IMR-90 (cell line): ENCODE results near the gene FAM240A. TPM values are rescaled to one million over a fixed set of nuclear protein-coding genes. Genes with fewer than 3 reads are reported as not detected.

Experiments
- ATAC-seq: fragments of 200-7000 bp; cut with Tn5 transposase; 2 replicates; pipeline ENCODE4 v1.9.1; 2020; ENCODE audit warnings: low read depth, mild to moderate bottlenecking, moderate library complexity
- BruUV-seq: library from RNA; stranded (reverse); fragments of 400-500 nt; replicated peaks from 2 replicates; lab custom pipeline; 2021; lab: Mats Ljungman, UMichigan
- CTCF ChIA-PET: fragments of 300-600 bp; formaldehyde crosslinking; extraction: SDS; loops from one replicate; lab custom pipeline; 2021; ENCODE audit warnings: antibody characterized with exemption; lab: Yijun Ruan, JAX
- POLR2A ChIA-PET: fragments of 300-600 bp; sonication (Branson Sonifier 250); formaldehyde crosslinking; loops from one replicate; lab custom pipeline; 2022; ENCODE audit warnings: antibody characterized with exemption; ENCODE audit not compliant: unreplicated experiment; lab: Charles Lee
- DNase-seq: peaks from one replicate; pipeline ENCODE4 v3.0.0; 2013
- H2AFZ ChIP-seq: replicated peaks from 2 replicates; pipeline ENCODE3; 2013; ENCODE audit warnings: low read length, mild to moderate bottlenecking; ENCODE audit not compliant: poor library complexity
- H2AK5ac ChIP-seq: 2 replicates; pipeline ENCODE4 v1.6.1; 2013; ENCODE audit warnings: low read depth, low read length, inconsistent platforms
- H2AK9ac ChIP-seq: replicated peaks from 2 replicates; pipeline ENCODE3; 2013; ENCODE audit warnings: mild to moderate bottlenecking, low read depth, low read length, moderate library complexity; ENCODE audit not compliant: poor library complexity
- H2BK120ac ChIP-seq: 2 replicates; pipeline ENCODE4 v1.6.1; 2013; ENCODE audit warnings: low read depth, low read length, inconsistent platforms
- H2BK15ac ChIP-seq: 3 replicates; pipeline ENCODE4 v1.6.1; 2013; ENCODE audit warnings: low read depth, low read length, inconsistent platforms
- H2BK20ac ChIP-seq: 2 replicates; pipeline ENCODE4 v1.6.1; 2013; ENCODE audit warnings: low read depth, mild to moderate bottlenecking, inconsistent platforms, low read length, moderate library complexity
- H2BK5ac ChIP-seq: 2 replicates; pipeline ENCODE4 v1.6.1; 2013; ENCODE audit warnings: mild to moderate bottlenecking, low read depth, low read length, inconsistent platforms; ENCODE audit not compliant: poor library complexity, severe bottlenecking
- H3K14ac ChIP-seq: replicated peaks from 2 replicates; pipeline ENCODE4 v1.6.1; 2013; ENCODE audit warnings: low read depth, low read length, inconsistent platforms
- H3K18ac ChIP-seq: 2 replicates; pipeline ENCODE4 v1.6.1; 2013; ENCODE audit warnings: low read depth, low read length, control low read depth
- H3K23ac ChIP-seq: 2 replicates; pipeline ENCODE4 v1.6.1; 2013; ENCODE audit warnings: low read depth, low read length, inconsistent platforms
- H3K27ac ChIP-seq: 2 replicates; pipeline ENCODE4 v1.5.1; 2013; ENCODE audit warnings: mild to moderate bottlenecking, control low read depth, low read length; ENCODE audit not compliant: insufficient read depth
- H3K27me3 ChIP-seq: 2 replicates; pipeline ENCODE4 v1.6.1; 2013; ENCODE audit warnings: low read length; ENCODE audit not compliant: control insufficient read depth, insufficient read depth
- H3K36me3 ChIP-seq: 2 replicates; pipeline ENCODE4 v1.6.1; 2013; ENCODE audit warnings: low read length, mixed read lengths; ENCODE audit not compliant: control insufficient read depth, insufficient read depth
- H3K4ac ChIP-seq: 2 replicates; pipeline ENCODE4 v1.6.1; 2013; ENCODE audit warnings: low read depth, low read length, inconsistent platforms
- H3K4me1 ChIP-seq: 2 replicates; pipeline ENCODE4 v1.6.1; 2013; ENCODE audit warnings: low read length, mixed read lengths; ENCODE audit not compliant: control insufficient read depth, insufficient read depth
- H3K4me2 ChIP-seq: 2 replicates; pipeline ENCODE4 v1.6.1; 2013; ENCODE audit warnings: low read depth, mild to moderate bottlenecking, control low read depth, low read length, moderate library complexity
- H3K4me3 ChIP-seq: 2 replicates; pipeline ENCODE4 v1.5.1; 2013; ENCODE audit warnings: low read depth, mild to moderate bottlenecking, control low read depth, low read length, moderate library complexity; ENCODE audit not compliant: insufficient read depth
- H3K56ac ChIP-seq: 2 replicates; pipeline ENCODE4 v1.6.1; 2013; ENCODE audit warnings: low read length, inconsistent platforms; ENCODE audit not compliant: insufficient read depth; ENCODE audit errors: extremely low read depth
- H3K79me1 ChIP-seq, 2 experiments: 2 replicates each; pipeline ENCODE4 v1.6.1; 2013; ENCODE audit warnings: low read length in 2 of 2, inconsistent platforms in 1 of 2, low read depth in 1 of 2
- H3K9ac ChIP-seq: 2 replicates; pipeline ENCODE4 v1.6.1; 2013; ENCODE audit warnings: low read depth, low read length, control low read depth
- H3K9me1 ChIP-seq: 2 replicates; pipeline ENCODE4 v1.6.1; 2013; ENCODE audit warnings: low read length, inconsistent platforms; ENCODE audit not compliant: insufficient read depth
- H3K9me3 ChIP-seq: 2 replicates; pipeline ENCODE4 v1.6.1; 2013; ENCODE audit warnings: low read length; ENCODE audit not compliant: control insufficient read depth, insufficient read depth
- H4K20me1 ChIP-seq: 2 replicates; pipeline ENCODE4 v1.6.1; 2013; ENCODE audit warnings: low read length, inconsistent platforms; ENCODE audit not compliant: insufficient read depth
- H4K5ac ChIP-seq: 2 replicates; pipeline ENCODE4 v1.6.1; 2013; ENCODE audit warnings: mild to moderate bottlenecking, low read depth, low read length, control low read depth
- H4K8ac ChIP-seq, 2 experiments: 2 replicates each; pipeline ENCODE4 v1.6.1; 2013; ENCODE audit warnings: low read depth in 2 of 2, low read length in 2 of 2, control low read depth in 1 of 2, inconsistent platforms in 1 of 2
- H4K91ac ChIP-seq: 2 replicates; pipeline ENCODE4 v1.6.1; 2013; ENCODE audit warnings: low read depth, low read length, inconsistent platforms; ENCODE audit not compliant: insufficient read depth
- BHLHE40 ChIP-seq: fragments of 150-350 bp; IDR thresholded peaks from 2 replicates; pipeline ENCODE4 v1.6.1; 2016; ENCODE audit warnings: mild to moderate bottlenecking, low read depth, low read length
- CEBPB ChIP-seq: IDR thresholded peaks from 2 replicates; pipeline ENCODE4 v1.6.1; 2012; ENCODE audit warnings: low read depth, low read length, improper control_type of control experiment
- CHD1 ChIP-seq: IDR thresholded peaks from 2 replicates; pipeline ENCODE4 v1.6.1; 2012; ENCODE audit warnings: low read depth, low read length, improper control_type of control experiment
- FOS ChIP-seq: fragments of 150-350 bp; IDR thresholded peaks from 2 replicates; pipeline ENCODE4 v1.6.1; 2016; ENCODE audit warnings: low read depth, low read length
- MAFK ChIP-seq: IDR thresholded peaks from 2 replicates; pipeline ENCODE4 v1.6.1; 2012; ENCODE audit warnings: low read depth, low read length, improper control_type of control experiment
- MAZ ChIP-seq: IDR thresholded peaks from 2 replicates; pipeline ENCODE4 v1.6.1; 2012; ENCODE audit warnings: low read depth, mild to moderate bottlenecking, low read length, improper control_type of control experiment, moderate library complexity, borderline replicate concordance
- MXI1 ChIP-seq: IDR thresholded peaks from 2 replicates; pipeline ENCODE4 v1.6.1; 2012; ENCODE audit warnings: low read depth, mild to moderate bottlenecking, low read length, moderate library complexity, borderline replicate concordance
- NFE2L2 ChIP-seq: fragments of 150-350 bp; IDR thresholded peaks from 2 replicates; pipeline ENCODE4 v1.6.1; 2016; ENCODE audit warnings: low read depth, mild to moderate bottlenecking, low read length
- POLR2A ChIP-seq: IDR thresholded peaks from 2 replicates; pipeline ENCODE4 v1.6.1; 2012; ENCODE audit warnings: mild to moderate bottlenecking, low read depth, low read length
- RAD21 ChIP-seq: IDR thresholded peaks from 2 replicates; pipeline ENCODE4 v1.6.1; 2012; ENCODE audit warnings: low read length, improper control_type of control experiment
- RCOR1 ChIP-seq: IDR thresholded peaks from 2 replicates; pipeline ENCODE4 v1.6.1; 2012; ENCODE audit warnings: mild to moderate bottlenecking, low read length, improper control_type of control experiment; ENCODE audit not compliant: insufficient replicate concordance
- RFX5 ChIP-seq: IDR thresholded peaks from 2 replicates; pipeline ENCODE4 v1.8.0; 2012; ENCODE audit warnings: low read depth, mild to moderate bottlenecking, low read length, moderate library complexity
- SMC3 ChIP-seq: fragments of 150-350 bp; IDR thresholded peaks from 2 replicates; pipeline ENCODE4 v1.6.1; 2016; ENCODE audit warnings: low read depth, mild to moderate bottlenecking, antibody characterized with exemption, low read length, moderate library complexity
- WGBS, 2 experiments: methylation state at CpG; one replicate each; pipeline versions ENCODE4 v1.1.5 to v1.1.7; 2013; ENCODE audit warnings: missing lambda C conversion rate in 2 of 2; ENCODE audit not compliant: insufficient read length in 1 of 2; ENCODE audit errors: extremely low coverage in 2 of 2; 5-methylcytosine and 5-hydroxymethylcytosine counted together
- dilution Hi-C: fragments of 300-500 bp; cut with HindIII; formaldehyde crosslinking; loops from one replicate; pipeline ENCODE4 v1.14.3; 2018; ENCODE audit warnings: low sequenced_read_pairs; ENCODE audit not compliant: unreplicated experiment
- in situ Hi-C: fragments of 300-500 bp; cut with MboI; formaldehyde crosslinking; loops from 3 replicates; pipeline ENCODE4 v1.14.3; 2019; ENCODE audit warnings: low sequenced_read_pairs, inconsistent platforms, mixed read lengths
- intact Hi-C: fragments of 100-400 bp; cut with micrococcal nuclease; formaldehyde crosslinking; loops from 2 replicates; pipeline ENCODE4 v1.10.0; 2022
- polyA plus RNA-seq, 3 experiments: library from polyadenylated mRNA; depleted of rRNA; stranded (reverse); fragments of >200 nt; gene quantifications; 2 replicates each; pipeline ENCODE4 v1.2.3, GENCODE V29; 2012; ENCODE audit warnings: low replicate concordance in 1 of 3
- total RNA-seq: library from RNA; depleted of rRNA; stranded (reverse); fragments of >200 nt; gene quantifications from 2 replicates; pipeline ENCODE4 v1.2.3, GENCODE V29; 2012
- TF ChIP-seq, protein P1 (sequence below): fragments of 150-350 bp; IDR thresholded peaks from 2 replicates; pipeline ENCODE4 v1.6.1; 2016; ENCODE audit warnings: low read depth, mild to moderate bottlenecking, low read length, moderate library complexity, borderline replicate concordance
- TF ChIP-seq, protein P2 (sequence below): conservative IDR thresholded peaks from 2 replicates; pipeline ENCODE4 v1.5.1; 2012; ENCODE audit warnings: mild to moderate bottlenecking, low read depth, low read length, improper control_type of control experiment
- TF ChIP-seq, protein P3 (sequence below): fragments of 150-350 bp; IDR thresholded peaks from 2 replicates; pipeline ENCODE4 v1.6.1; 2017; ENCODE audit warnings: mild to moderate bottlenecking, antibody characterized with exemption, low read length, low read depth

The FAM240A gene
- total and polyA plus RNA-seq, 2 of the 4 experiments (the other 2 are of a cell fraction), result not detected

DNA sequence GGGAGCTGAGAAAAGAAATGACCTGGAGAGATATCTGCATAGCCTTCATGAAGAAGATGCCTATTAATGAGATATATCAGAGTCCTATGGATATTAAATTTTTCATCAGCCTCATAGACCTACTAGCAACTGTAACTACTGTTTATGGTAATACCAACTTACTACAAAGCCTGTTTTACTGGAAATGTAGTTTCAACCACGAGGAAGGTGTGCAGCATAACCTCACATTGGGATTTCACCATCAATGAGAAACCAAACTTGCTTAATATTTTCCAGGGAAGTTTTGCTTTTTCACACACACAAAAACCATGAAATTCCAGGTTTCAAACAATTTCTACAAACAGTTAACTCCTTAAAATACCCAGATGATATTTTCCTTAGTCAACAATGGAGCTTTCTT is 31.4 kb downstream of the FAM240A start:
- no TSS peak for BruUV-seq
- intact Hi-C loops, result no loop called here
- H2BK5ac ChIP-seq, result no peak overlapping the region
- H2AK5ac ChIP-seq, result no peak overlapping the region
- ChIA-PET CTCF (interaction anchor here (0.7 kb wide), 1 partner anchor 14 kb away, joined by 3 read pairs; no protein-coding TSS in a partner anchor), POLR2A (interaction anchor here (0.6 kb wide), 1 partner anchor 17 kb away, joined by 3 read pairs; no protein-coding TSS in a partner anchor)
- H3K18ac ChIP-seq, result no peak overlapping the region; the same call in 1 of the 2 replicates
- DNase-seq (no peak), ATAC-seq (no peak)
- no peak overlapping the region for H2AK9ac ChIP-seq
- H3K56ac ChIP-seq, result no peak overlapping the region
- no peak overlapping the region for H4K5ac ChIP-seq
- H3K4me3 ChIP-seq, result no peak overlapping the region
- no peaks in the 10 kb centered on the region for H4K20me1 ChIP-seq
- dilution Hi-C loops, result no loop called here
- H3K36me3 ChIP-seq, result no peaks in the 10 kb centered on the region
- H3K79me1 ChIP-seq, result no peaks in the 10 kb centered on the region
- no peak overlapping the region for H4K91ac ChIP-seq
- peaks cover 16% of the 10 kb centered on the region for H3K9me3 ChIP-seq
- H2BK20ac ChIP-seq, result no peak overlapping the region
- H3K9ac ChIP-seq, result no peak overlapping the region
- H3K4ac ChIP-seq, result no peak overlapping the region
- H2BK120ac ChIP-seq, result no peak overlapping the region
- no peak overlapping the region for H2BK15ac ChIP-seq
- H3K9me1 ChIP-seq, result no peaks in the 10 kb centered on the region
- no peak overlapping the region for H3K27ac ChIP-seq
- H2AFZ ChIP-seq, result no peak overlapping the region
- WGBS, 2 experiments, result 60% methylated on average over 1 of the region's 1 CpG; no CpG with 5 or more reads in 1 of the 2 experiments
- no peak overlapping the region for H3K4me2 ChIP-seq
- H3K4me1 ChIP-seq, result peaks cover 9% of the 10 kb centered on the region
- no peak overlapping the region for H4K8ac ChIP-seq
- no peak overlapping the region for H3K23ac ChIP-seq
- H3K27me3 ChIP-seq, result peaks cover 14% of the 10 kb centered on the region; the same call in 1 of the 2 replicates
- in situ Hi-C loops, result no loop called here
- TF ChIP-seq MAZ, result no peak
- no peak for TF ChIP-seq CHD1
- no peak for TF ChIP-seq MXI1
- TF ChIP-seq RAD21, result no peak
- TF ChIP-seq POLR2A, result no peak
- TF ChIP-seq, protein P1, sequence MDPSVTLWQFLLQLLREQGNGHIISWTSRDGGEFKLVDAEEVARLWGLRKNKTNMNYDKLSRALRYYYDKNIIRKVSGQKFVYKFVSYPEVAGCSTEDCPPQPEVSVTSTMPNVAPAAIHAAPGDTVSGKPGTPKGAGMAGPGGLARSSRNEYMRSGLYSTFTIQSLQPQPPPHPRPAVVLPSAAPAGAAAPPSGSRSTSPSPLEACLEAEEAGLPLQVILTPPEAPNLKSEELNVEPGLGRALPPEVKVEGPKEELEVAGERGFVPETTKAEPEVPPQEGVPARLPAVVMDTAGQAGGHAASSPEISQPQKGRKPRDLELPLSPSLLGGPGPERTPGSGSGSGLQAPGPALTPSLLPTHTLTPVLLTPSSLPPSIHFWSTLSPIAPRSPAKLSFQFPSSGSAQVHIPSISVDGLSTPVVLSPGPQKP, result no peak
- TF ChIP-seq, protein P2, sequence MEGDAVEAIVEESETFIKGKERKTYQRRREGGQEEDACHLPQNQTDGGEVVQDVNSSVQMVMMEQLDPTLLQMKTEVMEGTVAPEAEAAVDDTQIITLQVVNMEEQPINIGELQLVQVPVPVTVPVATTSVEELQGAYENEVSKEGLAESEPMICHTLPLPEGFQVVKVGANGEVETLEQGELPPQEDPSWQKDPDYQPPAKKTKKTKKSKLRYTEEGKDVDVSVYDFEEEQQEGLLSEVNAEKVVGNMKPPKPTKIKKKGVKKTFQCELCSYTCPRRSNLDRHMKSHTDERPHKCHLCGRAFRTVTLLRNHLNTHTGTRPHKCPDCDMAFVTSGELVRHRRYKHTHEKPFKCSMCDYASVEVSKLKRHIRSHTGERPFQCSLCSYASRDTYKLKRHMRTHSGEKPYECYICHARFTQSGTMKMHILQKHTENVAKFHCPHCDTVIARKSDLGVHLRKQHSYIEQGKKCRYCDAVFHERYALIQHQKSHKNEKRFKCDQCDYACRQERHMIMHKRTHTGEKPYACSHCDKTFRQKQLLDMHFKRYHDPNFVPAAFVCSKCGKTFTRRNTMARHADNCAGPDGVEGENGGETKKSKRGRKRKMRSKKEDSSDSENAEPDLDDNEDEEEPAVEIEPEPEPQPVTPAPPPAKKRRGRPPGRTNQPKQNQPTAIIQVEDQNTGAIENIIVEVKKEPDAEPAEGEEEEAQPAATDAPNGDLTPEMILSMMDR, result no peak
- no peak for TF ChIP-seq RFX5
- TF ChIP-seq FOS, result no peak
- no peak for TF ChIP-seq MAFK
- no peak for TF ChIP-seq RCOR1
- TF ChIP-seq SMC3, result no peak
- TF ChIP-seq, protein P3, sequence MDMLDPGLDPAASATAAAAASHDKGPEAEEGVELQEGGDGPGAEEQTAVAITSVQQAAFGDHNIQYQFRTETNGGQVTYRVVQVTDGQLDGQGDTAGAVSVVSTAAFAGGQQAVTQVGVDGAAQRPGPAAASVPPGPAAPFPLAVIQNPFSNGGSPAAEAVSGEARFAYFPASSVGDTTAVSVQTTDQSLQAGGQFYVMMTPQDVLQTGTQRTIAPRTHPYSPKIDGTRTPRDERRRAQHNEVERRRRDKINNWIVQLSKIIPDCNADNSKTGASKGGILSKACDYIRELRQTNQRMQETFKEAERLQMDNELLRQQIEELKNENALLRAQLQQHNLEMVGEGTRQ, result no peak
- no peak for TF ChIP-seq CEBPB
- no peak for TF ChIP-seq BHLHE40
- no peak for TF ChIP-seq NFE2L2
- H3K14ac ChIP-seq, result no peak overlapping the region
